AG09309 (cell line): ENCODE data around the gene PTH2R.
"Not testable (repeated sequence)": the region's sequence is repeated elsewhere in the genome, so short reads cannot be mapped to it uniquely, and the experiment has no call there.

Experiments used
- DNase-seq: peaks from one replicate; pipeline ENCODE4 v3.0.0-alpha.2; 2010; ENCODE audit warnings: low read depth
- H3K4me3 ChIP-seq: 2 replicates; pipeline ENCODE4 v1.5.1; 2011; ENCODE audit warnings: mild to moderate bottlenecking, low read depth, low read length, moderate library complexity; ENCODE audit not compliant: control insufficient read depth
- CTCF ChIP-seq: IDR thresholded peaks from 2 replicates; pipeline ENCODE4 v1.5.1; 2011; ENCODE audit warnings: mild to moderate bottlenecking, low read depth, low read length, inconsistent platforms; ENCODE audit not compliant: insufficient read depth, control insufficient read depth; ENCODE audit errors: missing control alignments

PTH2R gene

GRCh38 chr2:208373460-208374089 lies 33.0 kb upstream of the PTH2R start:
- DNase-seq: no peak
- peak; percentile 76 for TF ChIP-seq CTCF
- H3K4me3 ChIP-seq: no peak overlapping the region

GRCh38 chr2:208375491-208376068 lies 31.0 kb upstream of the PTH2R start:
- no peak for TF ChIP-seq CTCF
- no peak for DNase-seq
- no peak overlapping the region for H3K4me3 ChIP-seq

- not testable (repeated sequence) for DNase-seq, H3K4me3 ChIP-seq
Measured at GRCh38 chr2:208377344-208377860, 29.2 kb upstream of the PTH2R start.

GRCh38 chr2:208379192-208379591 lies 27.4 kb upstream of the PTH2R start:
- no peak for DNase-seq
- TF ChIP-seq CTCF: no peak
- no peak overlapping the region for H3K4me3 ChIP-seq

- no peak for TF ChIP-seq CTCF
- no peak overlapping the region for H3K4me3 ChIP-seq
- DNase-seq: no peak
Measured at GRCh38 chr2:208384637-208385036, 22.0 kb upstream of the PTH2R start.

- DNase-seq: no peak
- no peak overlapping the region for H3K4me3 ChIP-seq
- no peak for TF ChIP-seq CTCF
Measured at GRCh38 chr2:208386541-208386940, 20.1 kb upstream of the PTH2R start.

- no peak for TF ChIP-seq CTCF
- DNase-seq: no peak
- H3K4me3 ChIP-seq: no peak overlapping the region
Measured at GRCh38 chr2:208389940-208390339, 16.7 kb upstream of the PTH2R start.
